ENCODE measurements around the gene RPL7L1.
"Not testable (repeated sequence)": the region's sequence is repeated elsewhere in the genome, so short reads cannot be mapped to it uniquely, and the experiment has no call there.

DNA sequence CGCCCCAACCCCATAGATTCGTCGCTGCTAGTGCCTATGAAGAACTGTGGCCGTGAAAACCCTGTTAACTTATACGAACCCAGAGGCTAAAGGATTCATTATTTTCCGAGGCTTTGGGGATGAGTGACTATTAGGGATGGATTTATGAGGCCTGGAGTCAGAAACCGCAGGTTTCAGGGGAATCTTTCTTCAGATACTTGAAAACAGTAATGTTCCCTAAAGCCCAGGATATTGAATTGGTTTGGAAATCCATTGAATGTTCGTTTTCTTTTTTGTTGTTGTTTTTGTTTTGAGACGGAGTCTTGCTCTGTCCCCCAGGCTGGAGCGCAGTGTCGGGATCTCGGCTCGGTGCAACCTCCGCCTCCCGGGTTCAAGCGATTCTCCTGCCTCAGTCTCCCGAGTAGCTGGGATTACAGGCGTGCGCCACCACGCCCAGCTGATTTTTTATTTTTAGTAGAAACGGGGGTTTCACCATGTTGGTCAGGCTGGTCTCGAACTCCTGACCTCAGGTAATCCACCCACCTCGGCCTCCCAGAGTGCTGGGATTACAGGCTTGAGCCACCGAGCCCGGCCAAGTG is 913 bp downstream of the RPL7L1 start:
- TF ChIP-seq CTCF (conservative IDR thresholded peaks at IDR 0.05); EZH2 (IDR thresholded peaks at IDR 0.05; ENCODE audit: low read depth): not testable (repeated sequence)

Measured in PC-9 (cell line).